ENCODE measurements around the gene EGFL6. TPM values are rescaled to one million over a fixed set of nuclear protein-coding genes. Genes with fewer than 3 reads are reported as not detected.

EGFL6 gene
- total and polyA plus RNA-seq, 2 of the 13 experiments (the other 11 are each of a cell fraction or from before 2014, with no cell fraction given): not detected

DNA sequence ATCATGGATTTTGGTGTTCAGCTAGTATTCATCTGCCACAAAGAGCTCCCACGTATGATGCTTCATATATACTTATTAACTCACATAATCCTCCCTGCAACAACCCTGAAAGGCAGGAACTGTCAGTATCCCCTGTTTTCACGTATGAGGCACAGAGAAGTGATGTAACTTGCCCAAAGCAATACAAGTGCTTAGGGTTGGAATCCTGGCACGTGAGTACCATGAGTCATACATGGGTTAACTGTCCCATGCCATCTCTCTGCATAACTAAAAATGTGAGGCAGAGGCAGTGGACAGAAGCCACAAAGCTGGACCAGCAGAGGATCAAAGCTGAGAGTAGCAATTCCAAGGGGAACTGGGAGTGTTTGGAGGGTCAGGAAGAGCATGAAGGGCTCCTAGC, 35.7 kb upstream of the EGFL6 start (continued):
- TF ChIP-seq CREB1 (IDR thresholded peaks at IDR 0.05) (no peak), CREB1 (CRISPR knock-in tag; IDR thresholded peaks at IDR 0.05) (no peak), ZKSCAN5 (CRISPR knock-in tag; IDR thresholded peaks at IDR 0.05) (no peak), ARNT2 (CRISPR knock-in tag; IDR thresholded peaks at IDR 0.05; ENCODE audit: low read depth) (no peak), ZNF225 (CRISPR knock-in tag; IDR thresholded peaks at IDR 0.05) (no peak), ZNF816 (CRISPR knock-in tag; IDR thresholded peaks at IDR 0.05; ENCODE audit: borderline replicate concordance) (no peak), JARID2 (CRISPR knock-in tag; IDR thresholded peaks at IDR 0.05; ENCODE audit: insufficient replicate concordance) (no peak), ZNF558 (CRISPR knock-in tag; IDR thresholded peaks at IDR 0.05; ENCODE audit: borderline replicate concordance) (no peak), ZNF44 (CRISPR knock-in tag; IDR thresholded peaks at IDR 0.05) (no peak), ZNF235 (CRISPR knock-in tag; IDR thresholded peaks at IDR 0.05; ENCODE audit: borderline replicate concordance) (no peak)
- TF ChIP-seq, protein P1, sequence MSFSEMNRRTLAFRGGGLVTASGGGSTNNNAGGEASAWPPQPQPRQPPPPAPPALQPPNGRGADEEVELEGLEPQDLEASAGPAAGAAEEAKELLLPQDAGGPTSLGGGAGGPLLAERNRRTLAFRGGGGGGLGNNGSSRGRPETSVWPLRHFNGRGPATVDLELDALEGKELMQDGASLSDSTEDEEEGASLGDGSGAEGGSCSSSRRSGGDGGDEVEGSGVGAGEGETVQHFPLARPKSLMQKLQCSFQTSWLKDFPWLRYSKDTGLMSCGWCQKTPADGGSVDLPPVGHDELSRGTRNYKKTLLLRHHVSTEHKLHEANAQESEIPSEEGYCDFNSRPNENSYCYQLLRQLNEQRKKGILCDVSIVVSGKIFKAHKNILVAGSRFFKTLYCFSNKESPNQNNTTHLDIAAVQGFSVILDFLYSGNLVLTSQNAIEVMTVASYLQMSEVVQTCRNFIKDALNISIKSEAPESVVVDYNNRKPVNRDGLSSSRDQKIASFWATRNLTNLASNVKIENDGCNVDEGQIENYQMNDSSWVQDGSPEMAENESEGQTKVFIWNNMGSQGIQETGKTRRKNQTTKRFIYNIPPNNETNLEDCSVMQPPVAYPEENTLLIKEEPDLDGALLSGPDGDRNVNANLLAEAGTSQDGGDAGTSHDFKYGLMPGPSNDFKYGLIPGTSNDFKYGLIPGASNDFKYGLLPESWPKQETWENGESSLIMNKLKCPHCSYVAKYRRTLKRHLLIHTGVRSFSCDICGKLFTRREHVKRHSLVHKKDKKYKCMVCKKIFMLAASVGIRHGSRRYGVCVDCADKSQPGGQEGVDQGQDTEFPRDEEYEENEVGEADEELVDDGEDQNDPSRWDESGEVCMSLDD (CRISPR knock-in tag; IDR thresholded peaks at IDR 0.05; ENCODE audit: borderline replicate concordance): no peak
- TF ChIP-seq, protein P2, sequence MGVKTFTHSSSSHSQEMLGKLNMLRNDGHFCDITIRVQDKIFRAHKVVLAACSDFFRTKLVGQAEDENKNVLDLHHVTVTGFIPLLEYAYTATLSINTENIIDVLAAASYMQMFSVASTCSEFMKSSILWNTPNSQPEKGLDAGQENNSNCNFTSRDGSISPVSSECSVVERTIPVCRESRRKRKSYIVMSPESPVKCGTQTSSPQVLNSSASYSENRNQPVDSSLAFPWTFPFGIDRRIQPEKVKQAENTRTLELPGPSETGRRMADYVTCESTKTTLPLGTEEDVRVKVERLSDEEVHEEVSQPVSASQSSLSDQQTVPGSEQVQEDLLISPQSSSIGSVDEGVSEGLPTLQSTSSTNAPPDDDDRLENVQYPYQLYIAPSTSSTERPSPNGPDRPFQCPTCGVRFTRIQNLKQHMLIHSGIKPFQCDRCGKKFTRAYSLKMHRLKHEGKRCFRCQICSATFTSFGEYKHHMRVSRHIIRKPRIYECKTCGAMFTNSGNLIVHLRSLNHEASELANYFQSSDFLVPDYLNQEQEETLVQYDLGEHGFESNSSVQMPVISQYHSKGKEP (CRISPR knock-in tag; IDR thresholded peaks at IDR 0.05): no peak
